HCT116 (cell line): Measurements from ENCODE around the gene NBAS. TPM values are rescaled to one million over a fixed set of nuclear protein-coding genes. Genes with fewer than 3 reads are reported as not detected.

Experiments used
- ATAC-seq: fragments of 200-7000 bp; cut with Tn5 transposase; 2 replicates; pipeline ENCODE4 v1.9.1; 2020; ENCODE audit warnings: mild to moderate bottlenecking, moderate library complexity
- BruUV-seq: library from RNA; stranded (reverse); fragments of 400-500 nt; replicated peaks from 2 replicates; lab custom pipeline; 2021; lab: Mats Ljungman, UMichigan
- CTCF ChIA-PET: fragments of 300-600 bp; sonication (Branson Sonifier 250); formaldehyde crosslinking; loops from one replicate; lab custom pipeline; 2021; ENCODE audit warnings: antibody characterized with exemption; lab: Charles Lee
- POLR2A ChIA-PET: fragments of 300-600, 350-600 bp; sonication (Branson Sonifier 250); formaldehyde crosslinking; loops from one replicate; lab custom pipeline; 2021; ENCODE audit warnings: antibody characterized with exemption; lab: Charles Lee
- RAD21 ChIA-PET, 2 experiments: fragments of 300-600 bp; sonication (Branson Sonifier 250); formaldehyde crosslinking; loops; one replicate each; lab custom pipeline; 2023; ENCODE audit warnings: low total read pairs in 2 of 2; ENCODE audit not compliant: uncharacterized antibody in 2 of 2, unreplicated experiment in 2 of 2, low non-redundant PET in 1 of 2; lab: Charles Lee
- DNase-seq: peaks from one replicate; pipeline ENCODE4 v3.0.0-alpha.2; 2010; ENCODE audit warnings: low read depth, low spot score
- H2AFZ ChIP-seq: fragments of 200-600 bp; shearing (Covaris generic), sonication (generic); 2 replicates; pipeline ENCODE4 v1.6.1; 2017; ENCODE audit warnings: low read depth, mixed run types, mixed read lengths, antibody characterized with exemption, low read length; ENCODE audit not compliant: poor library complexity, severe bottlenecking
- H3K27ac ChIP-seq: 2 replicates; pipeline ENCODE4 v1.5.1; 2012; ENCODE audit warnings: low read depth, low read length
- H3K27me3 ChIP-seq: fragments of 200-600 bp; sonication (generic); 2 replicates; pipeline ENCODE4 v1.6.1; 2016; ENCODE audit warnings: mixed run types, low read length, mixed read lengths; ENCODE audit not compliant: insufficient read depth
- H3K36me3 ChIP-seq, 2 experiments: fragments of 200-500 bp in 1 of 2; fragments of 200-600 bp in 1 of 2; sonication (Bioruptor generic) in 1 of 2; sonication (generic) in 1 of 2; 2 replicates each; pipeline versions ENCODE4 v1.5.1 to v1.6.1; 2014 to 2016; ENCODE audit warnings: low read length in 2 of 2, inconsistent platforms in 1 of 2, mixed read lengths in 1 of 2, mixed run types in 1 of 2; ENCODE audit not compliant: insufficient read depth in 2 of 2, control insufficient read depth in 1 of 2
- H3K4me1 ChIP-seq, 2 experiments: fragments of 200-600 bp in 1 of 2; sonication (generic) in 1 of 2; 2 replicates each; pipeline versions ENCODE4 v1.5.1 to v1.6.1; 2012 to 2017; ENCODE audit warnings: low read length in 2 of 2, inconsistent platforms in 1 of 2, mild to moderate bottlenecking in 1 of 2, mixed read lengths in 1 of 2, mixed run types in 1 of 2, moderate library complexity in 1 of 2; ENCODE audit not compliant: insufficient read depth in 2 of 2, control insufficient read depth in 1 of 2
- H3K4me2 ChIP-seq: fragments of 200-600 bp; sonication (generic); 2 replicates; pipeline ENCODE4 v1.6.1; 2017; ENCODE audit warnings: mixed run types, low read length, mixed read lengths
- H3K4me3 ChIP-seq, 2 experiments: fragments of 200-600 bp in 1 of 2; sonication (generic) in 1 of 2; replicated peaks in 1 of 2; 2 replicates each; pipeline ENCODE4 v1.5.1; 2011 to 2016; ENCODE audit warnings: low read length in 2 of 2, control low read depth in 1 of 2, low read depth in 1 of 2, mild to moderate bottlenecking in 1 of 2, mixed read lengths in 1 of 2, mixed run types in 1 of 2
- H3K79me2 ChIP-seq: fragments of 200-600 bp; sonication (generic); 2 replicates; pipeline ENCODE4 v1.6.1; 2017; ENCODE audit warnings: mild to moderate bottlenecking, mixed run types, low read length, moderate library complexity, mixed read lengths; ENCODE audit not compliant: insufficient read depth
- H3K9ac ChIP-seq: fragments of 200-600 bp; sonication (generic); 2 replicates; pipeline ENCODE4 v1.6.1; 2016; ENCODE audit warnings: low read length, mixed read lengths
- H3K9me2 ChIP-seq: fragments of 200-600 bp; sonication (generic), shearing (Covaris generic); 2 replicates; pipeline ENCODE4 v1.6.1; 2017; ENCODE audit warnings: mixed run types, mild to moderate bottlenecking, moderate library complexity; ENCODE audit not compliant: insufficient read depth
- H3K9me3 ChIP-seq, 2 experiments: fragments of 200-500 bp in 1 of 2; fragments of 200-600 bp in 1 of 2; sonication (Bioruptor generic) in 1 of 2; sonication (generic) in 1 of 2; 2 replicates each; pipeline ENCODE4 v1.6.1; 2014 to 2017; ENCODE audit warnings: low read length in 2 of 2, mixed read lengths in 2 of 2, inconsistent platforms in 1 of 2, low read depth in 1 of 2, mild to moderate bottlenecking in 1 of 2, mixed run types in 1 of 2, moderate library complexity in 1 of 2; ENCODE audit not compliant: control insufficient read depth in 1 of 2, insufficient read depth in 1 of 2
- H4K20me1 ChIP-seq: fragments of 200-600 bp; sonication (generic), shearing (Covaris generic); 2 replicates; pipeline ENCODE4 v1.6.1; 2017; ENCODE audit warnings: mixed run types, mild to moderate bottlenecking, moderate library complexity; ENCODE audit not compliant: insufficient read depth
- CBX3 ChIP-seq: IDR thresholded peaks from 2 replicates; pipeline ENCODE4 v1.6.1; 2012; ENCODE audit warnings: low read depth
- CEBPB ChIP-seq: IDR thresholded peaks from 2 replicates; pipeline ENCODE4 v1.6.1; 2012; ENCODE audit warnings: low read depth
- EGR1 ChIP-seq: IDR thresholded peaks from 2 replicates; pipeline ENCODE4 v1.6.1; 2012; ENCODE audit warnings: low read depth
- EZH2phosphoT487 ChIP-seq: fragments of 200-600 bp; IDR thresholded peaks from 2 replicates; pipeline ENCODE4 v1.6.1; 2018; ENCODE audit warnings: antibody characterized with exemption, borderline replicate concordance
- FOSL1 ChIP-seq: IDR thresholded peaks from 2 replicates; pipeline ENCODE4 v1.6.1; 2012; ENCODE audit warnings: low read depth
- JUND ChIP-seq: IDR thresholded peaks from 2 replicates; pipeline ENCODE4 v1.6.1; 2012
- POLR2A ChIP-seq: IDR thresholded peaks from 2 replicates; pipeline ENCODE4 v1.7.0; 2011; ENCODE audit warnings: borderline replicate concordance; ENCODE audit not compliant: insufficient read depth, insufficient read length; ENCODE audit errors: extremely low read depth
- RAD21 ChIP-seq: IDR thresholded peaks from 2 replicates; pipeline ENCODE4 v1.6.1; 2012; ENCODE audit warnings: low read depth, mild to moderate bottlenecking
- SIN3A ChIP-seq: IDR thresholded peaks from 2 replicates; pipeline ENCODE4 v1.6.1; 2012; ENCODE audit warnings: low read depth
- SP1 ChIP-seq: IDR thresholded peaks from 2 replicates; pipeline ENCODE4 v1.6.1; 2012; ENCODE audit warnings: low read depth
- TCF7L2 ChIP-seq: IDR thresholded peaks from 2 replicates; pipeline ENCODE4 v1.7.0; 2011; ENCODE audit warnings: borderline replicate concordance, inconsistent platforms; ENCODE audit not compliant: insufficient read depth, insufficient read length; ENCODE audit errors: extremely low read depth
- ZBTB33 ChIP-seq: IDR thresholded peaks from 2 replicates; pipeline ENCODE4 v1.6.1; 2011; ENCODE audit warnings: mild to moderate bottlenecking, low read length, moderate library complexity; ENCODE audit not compliant: insufficient replicate concordance; ENCODE audit errors: extremely low read depth
- ZFX ChIP-seq: fragments of 450-650 bp; IDR thresholded peaks from 2 replicates; pipeline ENCODE4 v1.6.1; 2017
- intact Hi-C: fragments of 100-400 bp; cut with micrococcal nuclease; formaldehyde crosslinking; loops from 2 replicates; pipeline ENCODE4 v1.10.0; 2022
- total RNA-seq: library from RNA; stranded (reverse); gene quantifications from one replicate; pipeline ENCODE4 v1.2.1, GENCODE V29; 2021; ENCODE audit not compliant: unreplicated experiment
- TF ChIP-seq, protein P1 (sequence below), 3 experiments: fragments of 200-600 bp in 1 of 3; sonication (generic) in 1 of 3; IDR thresholded peaks in 2 of 3; conservative IDR thresholded peaks in 1 of 3; 2 replicates each; pipeline ENCODE4 v1.5.1; 2012 to 2017; ENCODE audit warnings: low read depth in 2 of 3, low read length in 2 of 3, antibody characterized with exemption in 1 of 3, borderline replicate concordance in 1 of 3, control low read depth in 1 of 3, mild to moderate bottlenecking in 1 of 3, mixed read lengths in 1 of 3, mixed run types in 1 of 3, moderate library complexity in 1 of 3; ENCODE audit not compliant: insufficient read depth in 1 of 3

Gene NBAS
- total RNA-seq, 1 experiment from 2014 or later, result 32.8 TPM

GRCh38 chr2:15449556-15450236, 111.4 kb downstream of the NBAS start:
- ChIA-PET POLR2A (no interaction called here), CTCF (no interaction called here), RAD21 (no interaction called here)
- H3K4me2 ChIP-seq, result no peak overlapping the region
- ATAC-seq (no peak), DNase-seq (no peak)
- no peak overlapping the region for H3K9ac ChIP-seq
- H4K20me1 ChIP-seq, result no peaks in the 10 kb centered on the region
- H3K27me3 ChIP-seq, result no peaks in the 10 kb centered on the region
- no peaks in the 10 kb centered on the region for H3K9me3 ChIP-seq
- no peak overlapping the region for H2AFZ ChIP-seq
- intact Hi-C loops, result no loop called here
- no peak overlapping the region for H3K4me3 ChIP-seq
- no peaks in the 10 kb centered on the region for H3K36me3 ChIP-seq
- BruUV-seq, result no TSS peak
- TF ChIP-seq EZH2phosphoT487, result no peak
- TF ChIP-seq FOSL1, result no peak
- TF ChIP-seq SIN3A, result no peak
- TF ChIP-seq JUND, result no peak
- no peak for TF ChIP-seq CEBPB
- no peak for TF ChIP-seq CBX3
- TF ChIP-seq, protein P1, sequence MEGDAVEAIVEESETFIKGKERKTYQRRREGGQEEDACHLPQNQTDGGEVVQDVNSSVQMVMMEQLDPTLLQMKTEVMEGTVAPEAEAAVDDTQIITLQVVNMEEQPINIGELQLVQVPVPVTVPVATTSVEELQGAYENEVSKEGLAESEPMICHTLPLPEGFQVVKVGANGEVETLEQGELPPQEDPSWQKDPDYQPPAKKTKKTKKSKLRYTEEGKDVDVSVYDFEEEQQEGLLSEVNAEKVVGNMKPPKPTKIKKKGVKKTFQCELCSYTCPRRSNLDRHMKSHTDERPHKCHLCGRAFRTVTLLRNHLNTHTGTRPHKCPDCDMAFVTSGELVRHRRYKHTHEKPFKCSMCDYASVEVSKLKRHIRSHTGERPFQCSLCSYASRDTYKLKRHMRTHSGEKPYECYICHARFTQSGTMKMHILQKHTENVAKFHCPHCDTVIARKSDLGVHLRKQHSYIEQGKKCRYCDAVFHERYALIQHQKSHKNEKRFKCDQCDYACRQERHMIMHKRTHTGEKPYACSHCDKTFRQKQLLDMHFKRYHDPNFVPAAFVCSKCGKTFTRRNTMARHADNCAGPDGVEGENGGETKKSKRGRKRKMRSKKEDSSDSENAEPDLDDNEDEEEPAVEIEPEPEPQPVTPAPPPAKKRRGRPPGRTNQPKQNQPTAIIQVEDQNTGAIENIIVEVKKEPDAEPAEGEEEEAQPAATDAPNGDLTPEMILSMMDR (IDR thresholded peaks at IDR 0.05 in 2 of 3, conservative IDR thresholded peaks at IDR 0.05 in 1 of 3; ENCODE audit: borderline replicate concordance in 1 of 3, insufficient read depth in 1 of 3, low read depth in 2 of 3, low read length in 2 of 3), result no peak
- TF ChIP-seq TCF7L2, result no peak
- TF ChIP-seq ZFX, result no peak
- no peak for TF ChIP-seq ZBTB33
- TF ChIP-seq SP1, result no peak
- TF ChIP-seq EGR1, result no peak
- TF ChIP-seq POLR2A, result no peak
- no peak for TF ChIP-seq RAD21
- no peak overlapping the region for H3K27ac ChIP-seq
- H3K79me2 ChIP-seq, result no peaks in the 10 kb centered on the region
- peaks cover 0 to 8% of the 10 kb centered on the region in 2 experiments; a peak in 2 of 4 replicates for H3K4me1 ChIP-seq
- no peaks in the 10 kb centered on the region for H3K9me2 ChIP-seq
